Left lobe of liver (tissue), 2 donors: Measurements from ENCODE around the gene SMC4. TPM values are rescaled to one million over a fixed set of nuclear protein-coding genes. Genes with fewer than 3 reads are reported as not detected.

Experiments used
- ATAC-seq: fragments of 200-7000 bp; cut with Tn5 transposase; one replicate; pipeline ENCODE4 v1.9.1; 2020; ENCODE audit warnings: mild to moderate bottlenecking, moderate library complexity
- DNase-seq: peaks from one replicate; pipeline ENCODE4 v3.0.0-alpha.2; 2020; ENCODE audit warnings: low spot score
- total RNA-seq: library from RNA; stranded (reverse); gene quantifications from one replicate; pipeline ENCODE4 v1.2.1, GENCODE V29; 2021
- donor health status: DM: no; HTN: no; CAD: no; lungs with moderate emphysema.
- donor health status: DM: no; HTN: yes; CAD: no.

SMC4 gene
- total RNA-seq, 1 donor from 2014 or later = 12.0 TPM

- ATAC-seq = peak; percentile 63
- no peak for DNase-seq
These were observed 75.0 kb downstream of the SMC4 start for GRCh38 chr3:160474416-160474838.

DNA sequence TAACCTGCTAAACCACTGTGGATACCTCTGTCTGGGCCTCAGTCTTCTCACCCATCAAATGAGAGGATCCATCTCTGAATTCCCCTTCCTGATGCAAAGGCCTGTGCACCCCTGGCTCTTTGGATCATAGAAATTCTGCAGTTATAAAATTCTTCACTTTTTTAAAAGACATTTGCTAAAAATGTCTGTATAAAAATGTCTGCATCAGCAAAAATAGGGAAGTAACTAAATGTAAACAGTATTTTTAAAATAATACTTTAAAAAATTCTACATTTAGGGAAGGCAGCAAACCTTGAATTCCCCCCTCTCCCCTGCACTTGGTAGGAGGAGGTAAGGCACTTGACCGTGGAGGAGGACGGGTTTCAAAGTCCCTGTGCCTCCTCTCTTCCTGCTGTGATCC, 75.7 kb downstream of the SMC4 start:
- DNase-seq (no peak), ATAC-seq (no peak)

- ATAC-seq = no peak
These were observed 76.4 kb downstream of the SMC4 start for GRCh38 chr3:160475884-160476283.

DNA sequence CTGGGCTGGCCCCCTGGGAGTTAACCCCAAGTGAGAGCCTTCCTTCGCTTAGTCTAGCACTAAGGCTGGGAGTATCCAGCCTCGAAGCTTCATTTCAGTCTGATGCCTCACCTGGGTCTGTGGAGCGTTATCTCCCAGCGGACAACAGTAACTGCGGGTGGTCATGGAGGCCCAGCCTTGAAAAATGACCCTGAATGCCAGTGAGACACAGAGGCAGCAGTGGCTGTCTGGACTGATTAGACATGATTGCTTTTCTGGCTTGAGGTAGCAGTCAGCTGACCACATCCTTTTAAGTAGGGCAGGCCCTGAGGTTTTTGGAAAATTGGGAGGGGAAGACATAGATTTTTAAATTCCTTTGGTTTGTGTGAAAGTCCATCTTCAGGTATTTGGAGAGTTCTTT, 78.3 kb downstream of the SMC4 start:
- no peak for DNase-seq
- no peak for ATAC-seq

More at GRCh38 chr3:160475884-160476283, 76.4 kb downstream of the SMC4 start:
- DNase-seq = no peak

GRCh38 chr3:160478338-160478737, 78.9 kb downstream of the SMC4 start:
- no peak for DNase-seq
- no peak for ATAC-seq

DNA sequence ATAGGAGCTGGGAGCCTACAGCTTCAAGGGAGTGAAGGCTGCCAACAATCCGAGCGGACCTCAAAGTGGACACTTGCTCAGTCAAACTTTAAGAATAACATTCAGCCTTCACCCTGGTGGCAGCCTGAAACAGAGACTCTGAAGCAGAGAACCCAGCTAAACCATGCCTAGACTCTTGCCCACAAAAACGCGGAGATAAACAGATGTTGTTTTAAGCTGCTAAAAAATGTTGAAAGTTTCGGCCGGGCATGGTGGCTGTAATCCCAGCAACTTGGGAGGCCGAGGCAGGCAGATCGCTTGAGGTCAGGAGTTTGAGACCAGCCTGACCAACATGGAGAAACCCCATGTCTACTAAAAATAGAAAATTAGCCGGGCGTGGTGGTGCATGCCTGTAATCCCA, 79.9 kb downstream of the SMC4 start:
- no peak for ATAC-seq

GRCh38 chr3:160480931-160481330, 81.5 kb downstream of the SMC4 start:
- DNase-seq (no peak), ATAC-seq (no peak)

More for the DNA sequence above, 79.9 kb downstream of the SMC4 start:
- no peak for DNase-seq

DNA sequence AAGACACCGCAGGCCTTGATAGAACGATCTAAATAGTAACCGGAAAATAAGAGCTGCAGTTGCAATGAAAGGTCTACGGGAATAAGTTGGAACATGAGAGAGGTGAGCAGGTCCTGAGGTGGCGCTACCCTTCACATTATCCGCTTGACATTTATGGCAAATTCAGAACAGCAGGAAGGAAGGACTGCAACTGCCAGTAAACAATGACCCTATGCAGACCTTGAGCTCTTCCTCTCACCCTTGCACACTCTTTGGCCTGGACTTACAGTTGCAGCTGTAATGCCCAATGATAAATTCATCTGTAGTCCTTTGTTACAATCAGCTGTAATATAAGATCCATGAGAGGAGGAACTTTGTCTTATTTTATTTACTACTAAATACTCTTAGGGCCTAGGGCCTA, 82.4 kb downstream of the SMC4 start:
- DNase-seq = no peak
- no peak for ATAC-seq

- ATAC-seq (no peak), DNase-seq (no peak)
These were observed 83.3 kb downstream of the SMC4 start for GRCh38 chr3:160482796-160483195.

Other genes with a start within 250 kb of the SMC4 start
- gene C3orf80, start 174.2 kb upstream of the SMC4 start, total RNA-seq = 0.10 TPM
- gene IFT80, start 425 bp upstream of the SMC4 start, total RNA-seq = 6.3 TPM
- gene TRIM59, start 50.1 kb downstream of the SMC4 start, total RNA-seq = 0.25 TPM
- gene KPNA4, start 165.9 kb downstream of the SMC4 start, total RNA-seq = 17.0 TPM